ENCODE measurements around the gene ENGASE. TPM values are rescaled to one million over a fixed set of nuclear protein-coding genes. Genes with fewer than 3 reads are reported as not detected.

The ENGASE gene
- total RNA-seq, 4 donors from 2014 or later, result 10.4 to 23.7 (median 19.1) TPM

GRCh38 chr17:79124513-79125209 lies 50.0 kb downstream of the ENGASE start:
- Histone ChIP-seq H3K4me3 (no peak overlapping the region), H3K36me3 (no peaks in the 10 kb centered on the region), H3K4me1 (no peaks in the 10 kb centered on the region), H3K27me3 (peaks cover 0 to 63% (median 0%) of the 10 kb centered on the region in 4 donors), H3K27ac (replicated peaks in 1 of 4) (no peak overlapping the region), H3K9me3 (no peaks in the 10 kb centered on the region)
- DNase-seq (ENCODE audit: extremely low spot score), result no peak
- TF ChIP-seq POLR2A (IDR thresholded peaks at IDR 0.05; ENCODE audit: low read depth) (no peak), CTCF (IDR thresholded peaks at IDR 0.05) (no peak), POLR2AphosphoS5 (IDR thresholded peaks at IDR 0.05) (no peak), EP300 (IDR thresholded peaks at IDR 0.05) (no peak)
- WGBS, result 81% methylated on average over 15 of the region's 21 CpGs
- intact Hi-C loops (cut with DNase I), result no loop called here

DNA sequence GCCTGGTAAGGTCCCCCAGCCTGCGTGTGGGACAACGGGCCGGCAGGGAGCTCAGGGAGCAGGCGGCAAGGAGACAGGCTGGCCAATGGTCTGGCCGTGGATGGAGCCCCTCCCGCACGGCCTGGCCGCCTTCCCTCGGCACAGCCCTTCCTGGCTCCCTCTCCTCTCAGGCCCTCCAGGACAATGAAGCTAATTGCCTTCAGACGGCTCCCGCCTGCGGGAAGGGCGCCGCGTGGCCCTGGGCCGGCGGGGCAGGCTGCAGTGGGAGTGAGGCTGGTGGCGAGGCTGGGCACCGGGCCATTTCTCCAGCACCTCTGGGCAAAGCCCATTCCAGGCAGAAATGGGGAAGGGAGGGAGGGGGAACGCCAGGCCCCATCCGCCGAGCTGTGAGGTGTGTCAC lies 50.9 kb downstream of the ENGASE start:
- Histone ChIP-seq H3K27me3 (peaks cover 0 to 69% (median 0%) of the 10 kb centered on the region in 4 donors), H3K27ac (replicated peaks in 1 of 4) (no peak overlapping the region), H3K4me1 (no peaks in the 10 kb centered on the region), H3K4me3 (no peak overlapping the region), H3K36me3 (no peaks in the 10 kb centered on the region), H3K9me3 (no peaks in the 10 kb centered on the region)
- DNase-seq (ENCODE audit: extremely low spot score), result no peak
- intact Hi-C loops (cut with DNase I), result no loop called here
- no peak for TF ChIP-seq EP300 (IDR thresholded peaks at IDR 0.05)
- TF ChIP-seq CTCF (IDR thresholded peaks at IDR 0.05), result no peak
- 51% methylated on average over 10 of the region's 22 CpGs for WGBS

- no CpG with 5 or more reads among the region's 12 CpGs for WGBS
- Histone ChIP-seq H3K4me3 (no peak overlapping the region), H3K27ac (replicated peaks in 1 of 4) (no peak overlapping the region), H3K36me3 (no peaks in the 10 kb centered on the region), H3K4me1 (no peaks in the 10 kb centered on the region), H3K9me3 (no peaks in the 10 kb centered on the region), H3K27me3 (peaks cover 0 to 70% (median 0%) of the 10 kb centered on the region in 4 donors)
- no peak for DNase-seq (ENCODE audit: extremely low spot score)
- intact Hi-C loops (cut with DNase I), result no loop called here
- no peak for TF ChIP-seq POLR2AphosphoS5 (IDR thresholded peaks at IDR 0.05)
- no peak for TF ChIP-seq CTCF (IDR thresholded peaks at IDR 0.05)
- no peak for TF ChIP-seq EP300 (IDR thresholded peaks at IDR 0.05)
- no peak for TF ChIP-seq POLR2A (IDR thresholded peaks at IDR 0.05; ENCODE audit: low read depth)
Measured at GRCh38 chr17:79126139-79126538, 51.5 kb downstream of the ENGASE start.

DNA sequence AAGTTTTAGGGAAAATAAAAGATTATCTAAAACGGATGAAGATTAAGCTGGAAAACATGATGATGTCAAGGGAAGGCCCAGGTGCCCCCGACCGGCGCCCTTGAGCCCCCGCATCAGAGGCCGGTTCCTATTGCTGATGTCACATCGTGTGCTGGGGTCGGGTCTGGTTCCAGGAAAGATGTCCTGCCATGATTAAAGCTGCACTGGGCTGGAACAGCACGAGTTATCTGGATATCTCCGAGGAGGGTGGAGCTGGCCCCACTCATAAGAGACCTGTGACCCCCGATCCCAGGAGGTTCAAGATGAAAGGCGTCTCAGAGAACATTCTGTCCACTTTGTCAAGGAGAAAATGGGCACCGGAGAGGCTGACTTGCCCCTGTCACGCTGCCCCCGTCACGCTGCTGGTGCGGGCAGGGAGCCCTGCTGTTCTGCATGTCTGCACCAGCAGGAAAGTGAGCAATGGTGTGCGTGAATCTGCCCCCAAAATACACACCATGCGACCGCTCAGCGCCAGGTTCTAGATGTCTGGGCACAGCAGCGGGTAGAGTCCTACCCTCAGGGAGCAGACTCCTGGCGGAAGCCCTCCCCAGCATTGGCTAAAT lies 53.0 kb downstream of the ENGASE start:
- DNase-seq (ENCODE audit: extremely low spot score), result no peak
- intact Hi-C loops (cut with DNase I), result no loop called here
- Histone ChIP-seq H3K4me1 (no peaks in the 10 kb centered on the region), H3K27ac (replicated peaks in 1 of 4) (no peak overlapping the region), H3K4me3 (no peak overlapping the region), H3K36me3 (no peaks in the 10 kb centered on the region), H3K9me3 (no peaks in the 10 kb centered on the region), H3K27me3 (peaks cover 0 to 72% (median 0%) of the 10 kb centered on the region in 4 donors)
- WGBS, result 75% methylated on average over 19 of the region's 23 CpGs
- no peak for TF ChIP-seq EP300 (IDR thresholded peaks at IDR 0.05)
- TF ChIP-seq POLR2A (IDR thresholded peaks at IDR 0.05; ENCODE audit: low read depth), result no peak
- TF ChIP-seq CTCF (IDR thresholded peaks at IDR 0.05), result no peak
- TF ChIP-seq POLR2AphosphoS5 (IDR thresholded peaks at IDR 0.05), result no peak
